Spinal cord (tissue), 10 donors: ENCODE data around the gene DUSP5. TPM values are rescaled to one million over a fixed set of nuclear protein-coding genes. Genes with fewer than 3 reads are reported as not detected.

Experiments
- DNase-seq, 6 donors: peaks; one replicate each; pipeline versions ENCODE4 v3.0.0 to v3.0.0-alpha.2; 2013 to 2015; ENCODE audit warnings: low spot score in 6 of 6, low read depth in 4 of 6
- H3K27ac ChIP-seq: one replicate; pipeline ENCODE4 v1.5.1; 2013; ENCODE audit warnings: low read depth, low read length, control low read depth
- H3K27me3 ChIP-seq: one replicate; pipeline ENCODE4 v1.6.1; 2013; ENCODE audit warnings: low read length; ENCODE audit not compliant: control insufficient read depth, insufficient read depth
- H3K36me3 ChIP-seq: one replicate; pipeline ENCODE4 v1.6.1; 2013; ENCODE audit warnings: low read length; ENCODE audit not compliant: control insufficient read depth, insufficient read depth
- H3K4me1 ChIP-seq: one replicate; pipeline ENCODE4 v1.6.1; 2013; ENCODE audit warnings: low read length; ENCODE audit not compliant: control insufficient read depth, insufficient read depth
- H3K4me3 ChIP-seq: one replicate; pipeline ENCODE4 v1.5.1; 2013; ENCODE audit warnings: low read depth, low read length, control low read depth
- H3K9me3 ChIP-seq: one replicate; pipeline ENCODE4 v1.6.1; 2013; ENCODE audit warnings: low read length; ENCODE audit not compliant: control insufficient read depth, insufficient read depth
- WGBS: methylation state at CpG from one replicate; pipeline ENCODE4 v1.1.5; 2013; ENCODE audit warnings: missing lambda C conversion rate; ENCODE audit not compliant: insufficient coverage; 5-methylcytosine and 5-hydroxymethylcytosine counted together
- polyA plus RNA-seq, 2 donors: library from polyadenylated mRNA; unstranded; fragments of 120-200 nt; gene quantifications; one replicate each; pipeline ENCODE4 v1.2.1, GENCODE V29; 2013; ENCODE audit not compliant: insufficient read length in 2 of 2
- total RNA-seq, 2 donors: library from RNA; depleted of rRNA in 1 of 2; stranded (reverse); fragments of 120-200 nt in 1 of 2; fragments of >200 nt in 1 of 2; gene quantifications; one replicate each; pipeline versions ENCODE4 v1.2.3 to v1.2.4, GENCODE V29; 2013 to 2014
- donor health status: healthy.

Gene DUSP5
- total and polyA plus RNA-seq, 4 donors: 4.7 to 11.2 (median 5.8) TPM

GRCh38 chr10:110511734-110512449 is 14.2 kb downstream of the DUSP5 start:
- 80% methylated on average over 4 of the region's 6 CpGs for WGBS

GRCh38 chr10:110512461-110513187 is 14.9 kb downstream of the DUSP5 start:
- no peak overlapping the region for H3K27ac ChIP-seq
- 92% methylated on average over 2 of the region's 5 CpGs for WGBS
- DNase-seq: no peak
- no peak overlapping the region for H3K4me3 ChIP-seq
- H3K36me3 ChIP-seq: peaks cover 4% of the 10 kb centered on the region
- H3K9me3 ChIP-seq: no peaks in the 10 kb centered on the region
- H3K4me1 ChIP-seq: peaks cover 6% of the 10 kb centered on the region
- no peaks in the 10 kb centered on the region for H3K27me3 ChIP-seq

More at GRCh38 chr10:110511734-110512449, 14.2 kb downstream of the DUSP5 start:
- peaks cover 6% of the 10 kb centered on the region for H3K4me1 ChIP-seq
- no peak for DNase-seq
- peaks cover 4% of the 10 kb centered on the region for H3K36me3 ChIP-seq
- H3K27ac ChIP-seq: no peak overlapping the region
- H3K9me3 ChIP-seq: no peaks in the 10 kb centered on the region
- no peak overlapping the region for H3K4me3 ChIP-seq
- H3K27me3 ChIP-seq: no peaks in the 10 kb centered on the region

GRCh38 chr10:110513949-110514348 is 16.2 kb downstream of the DUSP5 start:
- DNase-seq: no peak
- H3K27me3 ChIP-seq: no peaks in the 10 kb centered on the region
- no peaks in the 10 kb centered on the region for H3K4me1 ChIP-seq
- no peak overlapping the region for H3K27ac ChIP-seq
- H3K4me3 ChIP-seq: no peak overlapping the region
- H3K9me3 ChIP-seq: no peaks in the 10 kb centered on the region
- peaks cover 4% of the 10 kb centered on the region for H3K36me3 ChIP-seq
- 83% methylated on average over 2 of the region's 4 CpGs for WGBS

GRCh38 chr10:110514848-110515247 is 17.1 kb downstream of the DUSP5 start:
- WGBS: 93% methylated on average over 2 of the region's 3 CpGs
- H3K27me3 ChIP-seq: no peaks in the 10 kb centered on the region

GRCh38 chr10:110516815-110517492 is 19.2 kb downstream of the DUSP5 start:
- Histone ChIP-seq H3K4me3 (no peak overlapping the region), H3K4me1 (no peaks in the 10 kb centered on the region), H3K27me3 (no peaks in the 10 kb centered on the region), H3K9me3 (no peaks in the 10 kb centered on the region), H3K36me3 (no peaks in the 10 kb centered on the region), H3K27ac (no peak overlapping the region)
- no peak for DNase-seq
- 100% methylated on average over 1 of the region's 3 CpGs for WGBS

More at GRCh38 chr10:110514848-110515247, 17.1 kb downstream of the DUSP5 start:
- DNase-seq: no peak
- Histone ChIP-seq H3K4me1 (no peaks in the 10 kb centered on the region), H3K9me3 (no peaks in the 10 kb centered on the region), H3K4me3 (no peak overlapping the region), H3K27ac (no peak overlapping the region), H3K36me3 (peaks cover 4% of the 10 kb centered on the region)

- no peaks in the 10 kb centered on the region for H3K4me1 ChIP-seq
- no peaks in the 10 kb centered on the region for H3K36me3 ChIP-seq
- no peak for DNase-seq
- no peaks in the 10 kb centered on the region for H3K9me3 ChIP-seq
- no peaks in the 10 kb centered on the region for H3K27me3 ChIP-seq
- H3K4me3 ChIP-seq: no peak overlapping the region
- H3K27ac ChIP-seq: no peak overlapping the region
- WGBS: 100% methylated on average over 2 of the region's 4 CpGs
These were observed 24.8 kb downstream of the DUSP5 start for GRCh38 chr10:110522365-110522988.

- DNase-seq: no peak
- Histone ChIP-seq H3K4me1 (no peaks in the 10 kb centered on the region), H3K36me3 (no peaks in the 10 kb centered on the region), H3K4me3 (no peak overlapping the region), H3K27me3 (no peaks in the 10 kb centered on the region), H3K9me3 (no peaks in the 10 kb centered on the region), H3K27ac (no peak overlapping the region)
- 59% methylated on average over 3 of the region's 3 CpGs for WGBS
These were observed 26.0 kb downstream of the DUSP5 start for GRCh38 chr10:110523736-110524135.

- Histone ChIP-seq H3K9me3 (no peaks in the 10 kb centered on the region), H3K27me3 (no peaks in the 10 kb centered on the region), H3K4me3 (no peak overlapping the region), H3K36me3 (no peaks in the 10 kb centered on the region), H3K4me1 (no peaks in the 10 kb centered on the region), H3K27ac (no peak overlapping the region)
- WGBS: 92% methylated on average over 2 of the region's 3 CpGs
- no peak for DNase-seq
These were observed 26.6 kb downstream of the DUSP5 start for GRCh38 chr10:110524179-110524858.

- no peaks in the 10 kb centered on the region for H3K36me3 ChIP-seq
- no peak overlapping the region for H3K4me3 ChIP-seq
- no peaks in the 10 kb centered on the region for H3K9me3 ChIP-seq
- no CpG with 5 or more reads among the region's 2 CpGs for WGBS
- no peaks in the 10 kb centered on the region for H3K4me1 ChIP-seq
- H3K27ac ChIP-seq: no peak overlapping the region
- peaks cover 4% of the 10 kb centered on the region for H3K27me3 ChIP-seq
- DNase-seq: no peak
These were observed 27.1 kb downstream of the DUSP5 start for GRCh38 chr10:110524859-110525232.
